ENCODE data around the gene TMEM44.

TMEM44 gene

GRCh38 chr3:194572143-194572789, 61.0 kb downstream of the TMEM44 start (continued):
- TF ChIP-seq REST (tag by site-specific recombination; IDR thresholded peaks at IDR 0.05) (no peak), ZNF843 (tag by site-specific recombination; IDR thresholded peaks at IDR 0.05) (peak; percentile 54; the same call in 1 of the 2 replicates), ZNF324 (tag by site-specific recombination; IDR thresholded peaks at IDR 0.05) (peak; percentile 85), INSM2 (tag by site-specific recombination; IDR thresholded peaks at IDR 0.05) (peak; percentile 96)

- H3K4me1 ChIP-seq (ENCODE audit: control insufficient read depth, insufficient read depth, low read length), result no peaks in the 10 kb centered on the region
- ChIA-PET CTCF (interaction anchor here (0.5 to 5.4 kb wide), 5 partner anchors 10 to 99 kb away, joined by 3 to 49 read pairs (median 6); no protein-coding TSS in a partner anchor), POLR2A (interaction anchor here (1.8 kb wide), 1 partner anchor 12 kb away, joined by 6 read pairs; no protein-coding TSS in a partner anchor)
- H3K36me3 ChIP-seq (ENCODE audit: control insufficient read depth in 2 of 2, insufficient read depth in 1 of 2, low read length in 2 of 2), result no peaks in the 10 kb centered on the region
- peak overlapping the region; percentile 42; the same call in 1 of the 2 replicates for H3K27ac ChIP-seq (ENCODE audit: extremely low read depth, low read depth, low read length)
- H3K4me3 ChIP-seq (ENCODE audit: low read depth, low read length), result no peak overlapping the region
- TF ChIP-seq ZNF529 (tag by site-specific recombination; IDR thresholded peaks at IDR 0.05; ENCODE audit: insufficient replicate concordance) (no peak), EGR2 (tag by site-specific recombination; IDR thresholded peaks at IDR 0.05; ENCODE audit: low read depth) (peak; percentile 18; the same call in 1 of the 2 replicates), ZNF664 (tag by site-specific recombination; IDR thresholded peaks at IDR 0.05) (peak; percentile 92), ZFHX2 (tag by site-specific recombination; conservative IDR thresholded peaks at IDR 0.05) (peak; percentile 89), ZNF423 (tag by site-specific recombination; IDR thresholded peaks at IDR 0.05) (no peak), TCF7L2 (IDR thresholded peaks at IDR 0.05; ENCODE audit: borderline replicate concordance, low read depth, low read length) (0 out of 2 replicates have a peak, but pooled peaks have one; percentile 6)
- no peaks in the 10 kb centered on the region for H3K9me3 ChIP-seq (ENCODE audit: control insufficient read depth, insufficient read depth, low read depth, low read length)
Measured at GRCh38 chr3:194571491-194572142, 61.6 kb downstream of the TMEM44 start.

- Histone ChIP-seq H3K27ac (ENCODE audit: extremely low read depth, low read depth, low read length) (no peak overlapping the region), H3K36me3 (ENCODE audit: control insufficient read depth in 2 of 2, insufficient read depth in 1 of 2, low read length in 2 of 2) (no peaks in the 10 kb centered on the region), H3K4me1 (ENCODE audit: control insufficient read depth, insufficient read depth, low read length) (no peaks in the 10 kb centered on the region), H3K4me3 (ENCODE audit: low read depth, low read length) (no peak overlapping the region), H3K9me3 (ENCODE audit: control insufficient read depth, insufficient read depth, low read depth, low read length) (no peaks in the 10 kb centered on the region)
- POLR2A ChIA-PET, result no interaction called here
- CTCF ChIA-PET, result interaction anchor here (1.6 kb wide), 1 partner anchor 99 kb away, joined by 5 read pairs; no protein-coding TSS in a partner anchor
- TF ChIP-seq SP2 (tag by site-specific recombination; IDR thresholded peaks at IDR 0.05), result no peak
- no peak for TF ChIP-seq ZSCAN5A (tag by site-specific recombination; IDR thresholded peaks at IDR 0.05)
- no peak for TF ChIP-seq ZNF416 (tag by site-specific recombination; IDR thresholded peaks at IDR 0.05)
- no peak for TF ChIP-seq ZNF660 (tag by site-specific recombination; IDR thresholded peaks at IDR 0.05)
- no peak for TF ChIP-seq SP7 (tag by site-specific recombination; IDR thresholded peaks at IDR 0.05)
- TF ChIP-seq ZNF24 (tag by site-specific recombination; IDR thresholded peaks at IDR 0.05), result no peak
- TF ChIP-seq ZNF624 (tag by site-specific recombination; IDR thresholded peaks at IDR 0.05), result no peak
- TF ChIP-seq ZNF449 (tag by site-specific recombination; IDR thresholded peaks at IDR 0.05), result no peak
Measured at GRCh38 chr3:194570898-194571297, 62.3 kb downstream of the TMEM44 start.

Measured in HEK293 (cell line).